Neuronal stem cell (in vitro differentiated cells): ENCODE measurements around the gene TBL1Y.

ENCODE experiments used
- DNase-seq: peaks from one replicate; pipeline ENCODE4 v3.0.0-alpha.2; 2013; ENCODE audit warnings: low spot score
- H2AFZ ChIP-seq: one replicate; pipeline ENCODE4 v1.6.1; 2013; ENCODE audit warnings: mild to moderate bottlenecking, low read length, inconsistent platforms
- H2AK5ac ChIP-seq: 2 replicates; pipeline ENCODE4 v1.6.1; 2013; ENCODE audit warnings: low read depth, mild to moderate bottlenecking, inconsistent platforms, low read length, moderate library complexity, mixed read lengths
- H2BK120ac ChIP-seq: 2 replicates; pipeline ENCODE4 v1.6.1; 2013; ENCODE audit warnings: low read depth, mild to moderate bottlenecking, inconsistent platforms, low read length, moderate library complexity, mixed read lengths
- H2BK12ac ChIP-seq: one replicate; pipeline ENCODE4 v1.6.1; 2013; ENCODE audit warnings: low read length, inconsistent platforms
- H2BK15ac ChIP-seq: 2 replicates; pipeline ENCODE4 v1.6.1; 2013; ENCODE audit warnings: mild to moderate bottlenecking, low read length, inconsistent platforms, mixed read lengths
- H2BK5ac ChIP-seq: one replicate; pipeline ENCODE4 v1.6.1; 2013; ENCODE audit warnings: inconsistent platforms, mild to moderate bottlenecking, low read length, moderate library complexity
- H3K14ac ChIP-seq: one replicate; pipeline ENCODE4 v1.6.1; 2013; ENCODE audit warnings: low read length, inconsistent platforms
- H3K18ac ChIP-seq: 2 replicates; pipeline ENCODE4 v1.6.1; 2013; ENCODE audit warnings: low read length, inconsistent platforms
- H3K23ac ChIP-seq: 2 replicates; pipeline ENCODE4 v1.6.1; 2013; ENCODE audit warnings: low read depth, mild to moderate bottlenecking, mixed read lengths, low read length, inconsistent platforms; ENCODE audit not compliant: poor library complexity
- H3K27ac ChIP-seq: replicated peaks from 3 replicates; pipeline ENCODE4 v1.5.1; 2013; ENCODE audit warnings: low read length, inconsistent platforms
- H3K27me3 ChIP-seq, 3 experiments: 2 replicates each; pipeline ENCODE4 v1.6.1; 2013; ENCODE audit warnings: low read length in 3 of 3, mild to moderate bottlenecking in 2 of 3, inconsistent platforms in 1 of 3, low read depth in 1 of 3, mixed read lengths in 1 of 3, moderate library complexity in 1 of 3; ENCODE audit not compliant: control insufficient read depth in 3 of 3, insufficient read depth in 3 of 3
- H3K36me3 ChIP-seq, 2 donors: replicated peaks in 1 of 2; 2 replicates each; pipeline ENCODE4 v1.6.1; 2013; ENCODE audit warnings: low read length in 2 of 2; ENCODE audit not compliant: control insufficient read depth in 2 of 2, insufficient read depth in 2 of 2
- H3K4ac ChIP-seq: 2 replicates; pipeline ENCODE4 v1.6.1; 2013; ENCODE audit warnings: inconsistent platforms, mild to moderate bottlenecking, low read length, moderate library complexity
- H3K4me1 ChIP-seq, 2 donors: 1 replicate in 1 of 2; 2 replicates in 1 of 2; pipeline ENCODE4 v1.6.1; 2013; ENCODE audit warnings: low read length in 2 of 2, low read depth in 1 of 2; ENCODE audit not compliant: control insufficient read depth in 2 of 2, insufficient read depth in 1 of 2
- H3K4me2 ChIP-seq: one replicate; pipeline ENCODE4 v1.6.1; 2013; ENCODE audit warnings: mild to moderate bottlenecking, low read length, inconsistent platforms; ENCODE audit not compliant: insufficient read depth, poor library complexity, severe bottlenecking
- H3K4me3 ChIP-seq, 2 donors: 2 replicates each; pipeline ENCODE4 v1.5.1; 2013; ENCODE audit warnings: low read length in 2 of 2, mild to moderate bottlenecking in 2 of 2, inconsistent platforms in 1 of 2, moderate library complexity in 1 of 2
- H3K79me1 ChIP-seq: one replicate; pipeline ENCODE4 v1.6.1; 2013; ENCODE audit warnings: low read depth, mild to moderate bottlenecking, inconsistent platforms, low read length, moderate library complexity
- H3K9ac ChIP-seq: one replicate; pipeline ENCODE4 v1.6.1; 2013; ENCODE audit warnings: mild to moderate bottlenecking, low read depth, low read length, inconsistent platforms; ENCODE audit not compliant: poor library complexity
- H3K9me3 ChIP-seq, 2 donors: replicated peaks in 1 of 2; 2 replicates each; pipeline versions ENCODE3 to v1.6.1; 2013; ENCODE audit warnings: low read length in 2 of 2, mild to moderate bottlenecking in 2 of 2, inconsistent platforms in 1 of 2, low read depth in 1 of 2, mixed read lengths in 1 of 2, moderate library complexity in 1 of 2; ENCODE audit not compliant: control insufficient read depth in 2 of 2, insufficient read depth in 1 of 2
- H4K8ac ChIP-seq: one replicate; pipeline ENCODE4 v1.6.1; 2013; ENCODE audit warnings: low read depth, mild to moderate bottlenecking, inconsistent platforms, low read length, moderate library complexity
- H4K91ac ChIP-seq: one replicate; pipeline ENCODE4 v1.6.1; 2013; ENCODE audit warnings: low read length, low read depth, mild to moderate bottlenecking, inconsistent platforms; ENCODE audit not compliant: poor library complexity
- WGBS, 2 donors: extraction: QIAGEN DNeasy Blood & Tissue Kit; methylation state at CpG; one replicate each; pipeline ENCODE4 v1.1.7; 2013; ENCODE audit warnings: missing lambda C conversion rate in 2 of 2, mixed read lengths in 1 of 2; ENCODE audit not compliant: insufficient read length in 2 of 2, insufficient replicate concordance in 1 of 2; ENCODE audit errors: extremely low coverage in 2 of 2; 5-methylcytosine and 5-hydroxymethylcytosine counted together

The TBL1Y gene

DNA sequence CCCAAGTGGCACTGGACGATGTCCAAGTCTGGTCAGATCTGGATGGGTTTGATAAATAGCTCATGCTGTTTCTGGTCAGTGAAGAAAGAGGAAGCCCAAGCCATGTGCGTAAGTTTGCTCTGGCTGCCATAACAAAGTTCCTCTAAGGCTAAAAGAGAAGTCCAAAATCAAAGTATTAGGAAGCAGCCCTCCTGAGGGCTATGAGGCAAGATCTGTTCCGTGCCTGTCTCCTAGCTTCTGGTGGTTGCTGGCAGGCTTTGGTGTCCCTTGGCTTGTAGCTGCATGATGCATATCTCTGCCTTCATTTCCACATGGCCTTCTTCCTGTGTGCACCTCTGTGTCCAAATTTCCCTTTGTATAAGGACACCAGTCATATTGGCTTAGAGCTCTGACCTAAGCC is 81.5 kb downstream of the TBL1Y start:
- Histone ChIP-seq H2BK120ac (no peak overlapping the region), H2BK15ac (no peak overlapping the region), H3K23ac (no peak overlapping the region), H3K9me3 (no peaks in the 10 kb centered on the region), H3K14ac (no peak overlapping the region), H3K18ac (no peak overlapping the region), H3K4me1 (no peaks in the 10 kb centered on the region), H3K27ac (no peak overlapping the region), H4K91ac (no peak overlapping the region), H3K4me2 (no peak overlapping the region), H4K8ac (no peak overlapping the region), H3K4me3 (no peak overlapping the region), H2AFZ (no peak overlapping the region), H3K9ac (no peak overlapping the region), H2BK12ac (no peak overlapping the region), H3K36me3 (no peaks in the 10 kb centered on the region), H2BK5ac (no peak overlapping the region), H2AK5ac (no peak overlapping the region), H3K27me3 (no peaks in the 10 kb centered on the region), H3K4ac (no peak overlapping the region), H3K79me1 (no peaks in the 10 kb centered on the region)
- DNase-seq: no peak
- no CpG with 5 or more reads among the region's 3 CpGs for WGBS, 2 donors

DNA sequence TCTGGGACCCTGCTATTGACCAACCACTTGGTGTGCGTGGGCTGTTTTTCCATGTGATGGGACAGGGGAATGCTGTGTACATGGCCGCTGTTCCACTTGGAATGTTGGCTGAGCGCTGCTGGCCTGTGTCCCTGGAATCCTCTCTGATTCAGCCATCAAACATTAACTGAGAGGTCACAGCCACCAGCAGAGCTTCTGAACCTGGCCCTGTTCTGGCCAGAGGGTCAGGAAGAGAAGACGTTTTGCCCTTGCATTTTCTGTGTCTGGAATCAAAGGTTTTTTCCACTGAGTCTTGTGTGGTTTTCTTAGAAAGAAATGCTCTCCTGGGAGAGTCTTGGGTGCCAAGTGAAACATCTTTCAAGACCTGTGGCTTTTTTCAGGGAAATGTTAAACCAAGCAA is 85.5 kb downstream of the TBL1Y start:
- Histone ChIP-seq H3K36me3 (no peaks in the 10 kb centered on the region), H3K4ac (no peak overlapping the region), H3K4me1 (no peaks in the 10 kb centered on the region), H3K9ac (no peak overlapping the region), H4K91ac (no peak overlapping the region), H3K23ac (no peak overlapping the region), H3K27me3 (no peaks in the 10 kb centered on the region), H4K8ac (no peak overlapping the region), H2AK5ac (no peak overlapping the region), H3K4me3 (no peak overlapping the region), H2AFZ (no peak overlapping the region), H3K14ac (no peak overlapping the region), H3K79me1 (no peaks in the 10 kb centered on the region), H3K9me3 (no peaks in the 10 kb centered on the region), H2BK12ac (no peak overlapping the region), H2BK15ac (no peak overlapping the region), H2BK120ac (no peak overlapping the region), H3K27ac (no peak overlapping the region), H2BK5ac (no peak overlapping the region), H3K18ac (no peak overlapping the region), H3K4me2 (no peak overlapping the region)
- DNase-seq: no peak
- no CpG with 5 or more reads among the region's 4 CpGs for WGBS, 2 donors

DNA sequence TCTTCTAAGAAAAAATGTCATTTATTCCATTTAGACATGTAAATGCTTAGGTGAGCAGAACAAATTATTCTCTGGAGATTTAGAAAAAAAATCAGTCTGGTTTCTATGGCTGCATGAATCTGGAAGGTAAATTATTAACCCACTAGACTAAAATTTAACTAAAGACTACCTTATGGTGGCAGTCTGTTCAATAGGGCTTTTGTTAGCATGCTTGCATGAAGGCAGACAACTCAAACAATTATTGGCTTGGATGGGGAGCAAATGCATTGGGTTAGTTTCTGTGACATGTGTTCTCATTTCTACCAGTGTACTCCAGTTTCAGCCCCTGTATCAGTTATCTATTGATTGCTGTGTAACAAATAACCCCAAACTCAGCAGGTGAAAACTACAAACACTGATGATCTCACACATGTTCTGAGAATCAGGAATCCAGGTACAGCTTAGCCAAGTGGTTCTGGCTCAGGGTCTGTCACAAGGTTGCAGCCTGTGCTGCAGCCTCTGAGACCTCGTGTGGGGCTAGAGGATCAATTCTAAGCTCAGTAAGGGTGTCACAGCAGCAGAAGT is 87.1 kb downstream of the TBL1Y start:
- Histone ChIP-seq H3K23ac (no peak overlapping the region), H3K36me3 (no peaks in the 10 kb centered on the region), H2AFZ (no peak overlapping the region), H3K9me3 (no peaks in the 10 kb centered on the region), H3K27me3 (no peaks in the 10 kb centered on the region), H3K9ac (no peak overlapping the region), H3K18ac (no peak overlapping the region), H2BK15ac (no peak overlapping the region), H2BK12ac (no peak overlapping the region), H2AK5ac (no peak overlapping the region), H3K79me1 (no peaks in the 10 kb centered on the region), H4K91ac (no peak overlapping the region), H3K4me3 (no peak overlapping the region), H2BK5ac (no peak overlapping the region), H2BK120ac (no peak overlapping the region), H3K4ac (no peak overlapping the region), H3K4me2 (no peak overlapping the region), H3K4me1 (no peaks in the 10 kb centered on the region), H4K8ac (no peak overlapping the region), H3K14ac (no peak overlapping the region), H3K27ac (no peak overlapping the region)
- no CpG with 5 or more reads among the region's 1 CpG for WGBS, 2 donors
- DNase-seq: no peak

DNA sequence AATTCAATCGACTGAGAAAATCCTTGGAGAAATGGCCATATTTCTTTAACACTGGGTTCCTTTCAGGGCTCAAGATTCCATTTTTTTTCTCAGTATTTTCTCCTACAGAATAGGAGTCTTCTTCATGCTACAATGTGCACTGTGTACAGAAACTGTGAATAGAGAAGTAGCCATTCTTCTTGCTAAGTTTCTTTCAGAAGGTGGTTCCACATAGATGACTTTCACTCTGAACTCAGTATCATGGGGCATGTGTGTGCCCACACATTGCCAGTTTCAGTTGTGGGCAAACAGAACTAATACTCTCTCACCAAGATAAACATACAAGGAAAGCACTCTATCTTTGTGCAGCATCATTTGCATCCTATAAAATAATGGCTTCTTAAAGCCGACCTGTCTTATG is 89.4 kb downstream of the TBL1Y start:
- H3K23ac ChIP-seq: no peak overlapping the region
- H2BK12ac ChIP-seq: no peak overlapping the region
- H3K9ac ChIP-seq: no peak overlapping the region
- no peak overlapping the region for H2BK5ac ChIP-seq
- H3K14ac ChIP-seq: no peak overlapping the region
- H4K8ac ChIP-seq: no peak overlapping the region
- H3K4me1 ChIP-seq: no peaks in the 10 kb centered on the region
- no peak overlapping the region for H2AK5ac ChIP-seq
- H3K4me3 ChIP-seq: no peak overlapping the region
- no peak overlapping the region for H3K4ac ChIP-seq
- no peak overlapping the region for H4K91ac ChIP-seq
- WGBS, 2 donors: no CpG with 5 or more reads among the region's 2 CpGs
- no peak overlapping the region for H2BK15ac ChIP-seq
- no peak overlapping the region for H2BK120ac ChIP-seq
- H3K27ac ChIP-seq: no peak overlapping the region
- no peak overlapping the region for H2AFZ ChIP-seq
- no peak overlapping the region for H3K4me2 ChIP-seq
- H3K9me3 ChIP-seq: no peaks in the 10 kb centered on the region
- no peak for DNase-seq
- no peak overlapping the region for H3K18ac ChIP-seq
- no peaks in the 10 kb centered on the region for H3K27me3 ChIP-seq
- no peaks in the 10 kb centered on the region for H3K79me1 ChIP-seq
- no peaks in the 10 kb centered on the region for H3K36me3 ChIP-seq
